Measurements from ENCODE around the gene HIVEP2. TPM values are rescaled to one million over a fixed set of nuclear protein-coding genes. Genes with fewer than 3 reads are reported as not detected.

HIVEP2 gene
- total and polyA plus RNA-seq, 5 experiments from 2014 or later: 6.5 to 99.2 (median 17.1) TPM

- POLR2A ChIA-PET: no interaction called here
- ATAC-seq (peak; percentile 71 to 89), DNase-seq (peak in 4 of 10 donors; percentile 19 to 33 (median 24))
- Mint-ChIP-seq H3K9me3 (no peaks in the 10 kb centered on the region), H3K36me3 (peaks cover 0 to 35% (median 10%) of the 10 kb centered on the region in 3 donors), H3K4me3 (peak overlapping the region in 7 of 10 donors; percentile 4 to 71 (median 37)), H3K4me1 (peaks cover 22 to 66% (median 57%) of the 10 kb centered on the region in 4 donors), H3K27ac (peak overlapping the region; percentile 4 to 91 (median 64)), H3K27me3 (no peaks in the 10 kb centered on the region)
These were observed 160.6 kb downstream of the HIVEP2 start for GRCh38 chr6:142784344-142784743.

- ATAC-seq: no peak
- peak overlapping the region in 6 of 10 donors; percentile 3 to 81 (median 26) for H3K27ac Mint-ChIP-seq
These were observed 161.5 kb downstream of the HIVEP2 start for GRCh38 chr6:142783499-142783898.

GRCh38 chr6:142781129-142781528 is 163.8 kb downstream of the HIVEP2 start:
- POLR2A ChIA-PET: no interaction called here
- Mint-ChIP-seq H3K4me3 (peak overlapping the region in 1 of 10 donors; percentile 55), H3K27ac (peak overlapping the region in 6 of 10 donors; percentile 25 to 76 (median 58)), H3K4me1 (peaks cover 8 to 51% (median 36%) of the 10 kb centered on the region in 4 donors), H3K27me3 (no peaks in the 10 kb centered on the region), H3K36me3 (peaks cover 0 to 39% (median 10%) of the 10 kb centered on the region in 3 donors), H3K9me3 (no peaks in the 10 kb centered on the region)
- ATAC-seq (no peak), DNase-seq (no peak)

More at GRCh38 chr6:142783499-142783898, 161.5 kb downstream of the HIVEP2 start:
- DNase-seq: no peak
- no peaks in the 10 kb centered on the region for H3K9me3 Mint-ChIP-seq
- H3K4me3 Mint-ChIP-seq: peak overlapping the region in 1 of 10 donors; percentile 12
- peaks cover 19 to 65% (median 50%) of the 10 kb centered on the region in 4 donors for H3K4me1 Mint-ChIP-seq
- POLR2A ChIA-PET: no interaction called here
- no peaks in the 10 kb centered on the region for H3K27me3 Mint-ChIP-seq
- H3K36me3 Mint-ChIP-seq: peaks cover 0 to 35% (median 10%) of the 10 kb centered on the region in 3 donors

GRCh38 chr6:142773859-142774648 is 170.9 kb downstream of the HIVEP2 start:
- H3K27ac Mint-ChIP-seq: peak overlapping the region in 9 of 10 donors; percentile 28 to 82 (median 71)
- POLR2A ChIA-PET: no interaction called here
- peaks cover 17 to 37% (median 21%) of the 10 kb centered on the region in 4 donors for H3K4me1 Mint-ChIP-seq

GRCh38 chr6:142773324-142773723 is 171.7 kb downstream of the HIVEP2 start:
- POLR2A ChIA-PET: no interaction called here
- peak overlapping the region in 7 of 10 donors; percentile 20 to 79 (median 67) for H3K27ac Mint-ChIP-seq
- no peaks in the 10 kb centered on the region for H3K27me3 Mint-ChIP-seq
- DNase-seq: no peak
- ATAC-seq: no peak
- H3K36me3 Mint-ChIP-seq: peaks cover 20 to 75% (median 41%) of the 10 kb centered on the region in 3 donors
- H3K4me1 Mint-ChIP-seq: peaks cover 17 to 38% (median 21%) of the 10 kb centered on the region in 4 donors
- H3K9me3 Mint-ChIP-seq: no peaks in the 10 kb centered on the region
- peak overlapping the region in 1 of 10 donors; percentile 2 for H3K4me3 Mint-ChIP-seq

More at GRCh38 chr6:142773859-142774648, 170.9 kb downstream of the HIVEP2 start:
- ATAC-seq (peak; percentile 33 to 63), DNase-seq (no peak)
- Mint-ChIP-seq H3K9me3 (no peaks in the 10 kb centered on the region), H3K4me3 (peak overlapping the region in 3 of 10 donors; percentile 2 to 42 (median 30)), H3K27me3 (no peaks in the 10 kb centered on the region), H3K36me3 (peaks cover 20 to 72% (median 38%) of the 10 kb centered on the region in 3 donors)

- Mint-ChIP-seq H3K9me3 (no peaks in the 10 kb centered on the region), H3K27ac (peak overlapping the region in 6 of 10 donors; percentile 17 to 76 (median 40)), H3K4me1 (peaks cover 17 to 39% (median 22%) of the 10 kb centered on the region in 4 donors), H3K36me3 (peaks cover 27 to 87% (median 53%) of the 10 kb centered on the region in 3 donors), H3K27me3 (no peaks in the 10 kb centered on the region), H3K4me3 (no peak overlapping the region)
- POLR2A ChIA-PET: no interaction called here
- no peak for ATAC-seq
- no peak for DNase-seq
These were observed 173.8 kb downstream of the HIVEP2 start for GRCh38 chr6:142771162-142771561.

- Mint-ChIP-seq H3K4me1 (peaks cover 13 to 32% (median 28%) of the 10 kb centered on the region in 4 donors), H3K4me3 (no peak overlapping the region), H3K36me3 (peaks cover 10 to 87% (median 43%) of the 10 kb centered on the region in 3 donors), H3K27ac (peak overlapping the region in 5 of 10 donors; percentile 24 to 71 (median 48)), H3K9me3 (no peaks in the 10 kb centered on the region), H3K27me3 (no peaks in the 10 kb centered on the region)
- POLR2A ChIA-PET: no interaction called here
- DNase-seq (no peak), ATAC-seq (no peak)
These were observed 179.7 kb downstream of the HIVEP2 start for GRCh38 chr6:142765306-142765705.

- no peak for DNase-seq
- Mint-ChIP-seq H3K4me3 (no peak overlapping the region), H3K4me1 (peaks cover 10 to 35% (median 29%) of the 10 kb centered on the region in 4 donors), H3K9me3 (no peaks in the 10 kb centered on the region), H3K27ac (peak overlapping the region in 7 of 10 donors; percentile 6 to 43 (median 24)), H3K36me3 (peaks cover 12 to 87% (median 40%) of the 10 kb centered on the region in 3 donors), H3K27me3 (no peaks in the 10 kb centered on the region)
- POLR2A ChIA-PET: interaction anchor here (1.3 kb wide), 1 partner anchor 79 kb away, joined by 4 read pairs; no protein-coding TSS in a partner anchor
- ATAC-seq: no peak
These were observed 180.7 kb downstream of the HIVEP2 start for GRCh38 chr6:142764311-142764710.

- DNase-seq: no peak
- Mint-ChIP-seq H3K9me3 (no peaks in the 10 kb centered on the region), H3K36me3 (peaks cover 12 to 87% (median 38%) of the 10 kb centered on the region in 3 donors), H3K27ac (peak overlapping the region in 9 of 10 donors; percentile 3 to 89 (median 66)), H3K4me3 (peak overlapping the region in 1 of 10 donors; percentile 11), H3K27me3 (no peaks in the 10 kb centered on the region), H3K4me1 (peaks cover 11 to 38% (median 30%) of the 10 kb centered on the region in 4 donors)
- POLR2A ChIA-PET: interaction anchor here (0.6 kb wide), 1 partner anchor 195 kb away, joined by 5 read pairs; no protein-coding TSS in a partner anchor
- no peak for ATAC-seq
These were observed 181.8 kb downstream of the HIVEP2 start for GRCh38 chr6:142763205-142763604.

GRCh38 chr6:142761756-142762155 is 183.2 kb downstream of the HIVEP2 start:
- no peaks in the 10 kb centered on the region for H3K9me3 Mint-ChIP-seq
- peaks cover 20 to 49% (median 34%) of the 10 kb centered on the region in 4 donors for H3K4me1 Mint-ChIP-seq
- no peak overlapping the region for H3K4me3 Mint-ChIP-seq
- H3K36me3 Mint-ChIP-seq: peaks cover 12 to 88% (median 34%) of the 10 kb centered on the region in 3 donors
- H3K27ac Mint-ChIP-seq: peak overlapping the region; percentile 41 to 92 (median 83)
- DNase-seq: no peak
- POLR2A ChIA-PET: no interaction called here
- no peaks in the 10 kb centered on the region for H3K27me3 Mint-ChIP-seq
- peak in 1 of 2 donors; percentile 23 for ATAC-seq

GRCh38 chr6:142760152-142760551 is 184.8 kb downstream of the HIVEP2 start:
- H3K27me3 Mint-ChIP-seq: no peaks in the 10 kb centered on the region
- ATAC-seq: no peak
- H3K4me3 Mint-ChIP-seq: no peak overlapping the region
- H3K4me1 Mint-ChIP-seq: peaks cover 28 to 65% (median 45%) of the 10 kb centered on the region in 4 donors
- peak overlapping the region in 5 of 10 donors; percentile 16 to 61 (median 50) for H3K27ac Mint-ChIP-seq
- H3K9me3 Mint-ChIP-seq: no peaks in the 10 kb centered on the region
- no peak for DNase-seq
- POLR2A ChIA-PET: interaction anchor here (1.4 kb wide), 1 partner anchor 18 kb away, joined by 3 read pairs; no protein-coding TSS in a partner anchor
- peaks cover 17 to 93% (median 36%) of the 10 kb centered on the region in 3 donors for H3K36me3 Mint-ChIP-seq

GRCh38 chr6:142758629-142759025 is 186.3 kb downstream of the HIVEP2 start:
- Mint-ChIP-seq H3K27me3 (no peaks in the 10 kb centered on the region), H3K36me3 (peaks cover 17 to 93% (median 40%) of the 10 kb centered on the region in 3 donors), H3K9me3 (no peaks in the 10 kb centered on the region), H3K4me3 (no peak overlapping the region), H3K4me1 (peaks cover 26 to 67% (median 44%) of the 10 kb centered on the region in 4 donors), H3K27ac (peak overlapping the region in 5 of 10 donors; percentile 10 to 92 (median 65))
- DNase-seq: no peak
- POLR2A ChIA-PET: no interaction called here
- ATAC-seq: no peak
